ENCODE results near the gene NAV2.

The NAV2 gene

DNA sequence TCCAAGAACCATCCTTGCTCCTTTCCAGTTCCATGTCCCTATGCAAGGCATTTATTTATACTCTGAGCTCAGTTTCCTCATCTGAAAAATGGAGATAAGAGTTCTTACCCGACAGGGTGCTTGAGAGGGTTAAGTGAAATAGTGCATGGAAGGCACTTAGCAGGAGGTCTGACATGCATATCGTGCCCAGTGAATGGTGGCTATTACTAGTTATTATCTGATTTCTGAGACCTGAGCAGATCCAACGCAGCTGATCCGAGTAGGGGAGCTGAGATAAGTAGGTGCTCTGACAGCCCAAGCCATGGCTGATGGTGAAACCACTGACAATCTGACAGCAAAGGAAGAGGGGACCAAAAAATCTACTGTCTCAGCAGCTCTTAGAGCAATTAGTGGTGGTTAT lies 24.9 kb downstream of the NAV2 start:
- TF ChIP-seq ZNF274 (IDR thresholded peaks at IDR 0.05; ENCODE audit: low read depth, low read length) = no peak
- H3K4me3 ChIP-seq (ENCODE audit: low read length) = no peak overlapping the region

GRCh38 chr11:19738124-19738523 lies 25.5 kb downstream of the NAV2 start:
- TF ChIP-seq ZNF274 (IDR thresholded peaks at IDR 0.05; ENCODE audit: low read depth, low read length) = no peak
- no peak overlapping the region for H3K4me3 ChIP-seq (ENCODE audit: low read length)

DNA sequence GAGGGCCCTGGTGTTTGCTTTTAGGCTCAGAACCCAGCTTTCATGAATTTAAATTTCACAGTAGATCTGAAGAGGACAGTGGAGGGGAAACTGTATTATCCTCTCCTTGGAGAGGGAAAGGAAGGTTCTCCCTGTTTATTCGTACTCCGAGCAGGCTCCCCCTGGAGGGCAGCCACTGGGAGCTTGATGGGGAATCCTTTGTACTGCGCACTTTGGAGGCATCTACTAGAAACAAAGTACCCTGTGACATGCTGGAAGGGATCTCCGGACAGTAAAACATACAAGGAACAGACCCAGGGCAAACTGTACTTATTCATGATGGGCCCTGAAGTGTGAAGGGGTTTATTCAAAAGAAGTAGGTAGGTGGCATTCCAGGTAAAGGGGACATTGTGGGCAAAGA lies 27.2 kb downstream of the NAV2 start:
- H3K4me3 ChIP-seq (ENCODE audit: low read length) = no peak overlapping the region
- TF ChIP-seq ZNF274 (IDR thresholded peaks at IDR 0.05; ENCODE audit: low read depth, low read length) = no peak

DNA sequence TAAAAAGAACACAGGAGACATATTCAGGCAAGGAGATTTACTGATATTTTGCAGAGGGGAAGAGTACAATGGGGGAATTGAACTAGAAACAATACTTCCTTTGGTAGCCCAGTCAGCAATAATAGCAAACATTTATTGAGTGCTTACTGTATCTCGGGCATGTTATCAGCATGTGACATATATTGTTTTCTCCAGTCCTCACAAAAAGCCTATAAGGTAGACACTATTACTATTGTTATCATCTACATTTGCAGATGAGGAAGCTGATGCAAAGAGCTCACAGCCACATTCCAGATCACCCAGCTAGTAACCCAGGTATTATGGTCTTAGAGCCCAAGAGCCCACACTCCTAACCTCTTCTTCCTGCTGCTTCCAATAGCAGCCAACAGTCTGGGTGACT lies 27.9 kb downstream of the NAV2 start:
- TF ChIP-seq ZNF274 (IDR thresholded peaks at IDR 0.05; ENCODE audit: low read depth, low read length) = no peak
- no peak overlapping the region for H3K4me3 ChIP-seq (ENCODE audit: low read length)

DNA sequence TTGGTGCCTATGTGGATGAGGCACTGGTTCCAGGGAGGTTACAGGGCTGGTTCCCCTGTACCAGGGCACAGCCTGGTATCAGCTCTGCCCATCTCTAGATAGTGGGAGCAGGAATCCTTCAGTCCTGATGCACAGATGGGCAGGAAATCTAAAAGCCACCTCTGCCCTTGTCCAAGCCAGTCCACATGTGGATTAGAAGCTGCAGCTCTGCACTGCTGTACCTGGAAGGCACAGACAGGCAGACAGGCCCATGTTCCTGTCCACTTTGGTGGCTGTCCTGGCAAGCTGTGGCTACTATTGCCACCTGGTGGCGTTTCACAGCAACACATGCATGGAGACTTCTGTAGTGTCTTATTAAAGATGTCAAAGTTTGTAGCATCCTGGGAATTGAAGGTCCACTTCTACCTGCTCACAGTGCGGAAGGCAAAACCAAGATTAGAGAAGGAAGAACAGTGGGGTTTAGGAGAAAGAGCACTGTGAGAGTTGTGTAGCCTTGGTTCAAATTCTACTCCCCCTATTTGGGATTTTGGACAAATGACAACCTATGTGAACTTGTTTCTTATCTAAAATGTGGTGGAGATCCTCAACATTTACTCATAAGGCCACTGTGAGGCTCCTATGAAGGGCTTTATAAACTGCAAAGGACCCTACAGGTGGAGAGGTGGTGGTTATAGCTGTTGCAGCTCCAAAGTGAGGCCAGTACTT lies 30.1 kb downstream of the NAV2 start:
- no peak for TF ChIP-seq ZNF274 (IDR thresholded peaks at IDR 0.05; ENCODE audit: low read depth, low read length)
- no peak overlapping the region for H3K4me3 ChIP-seq (ENCODE audit: low read length)

DNA sequence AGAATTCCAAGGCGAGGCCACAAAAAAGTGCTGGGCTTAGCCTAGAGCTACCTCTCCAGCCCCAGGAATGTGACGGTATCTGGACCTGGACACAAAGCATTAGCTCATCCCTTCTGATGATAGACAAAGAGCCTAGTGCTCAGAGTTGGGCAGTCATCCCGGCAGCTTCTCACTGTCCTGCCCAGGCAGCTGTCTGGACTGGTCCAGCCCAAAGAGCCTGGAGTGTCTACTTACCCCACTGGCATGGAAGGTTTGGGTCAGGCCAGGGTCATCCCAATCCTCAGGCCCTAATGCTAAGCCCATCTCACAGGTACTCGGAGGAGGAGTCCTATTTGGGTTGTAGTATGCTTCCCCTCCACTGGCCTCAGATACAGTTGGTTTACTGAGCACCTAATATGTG lies 31.0 kb downstream of the NAV2 start:
- no peak for TF ChIP-seq ZNF274 (IDR thresholded peaks at IDR 0.05; ENCODE audit: low read depth, low read length)
- no peak overlapping the region for H3K4me3 ChIP-seq (ENCODE audit: low read length)

DNA sequence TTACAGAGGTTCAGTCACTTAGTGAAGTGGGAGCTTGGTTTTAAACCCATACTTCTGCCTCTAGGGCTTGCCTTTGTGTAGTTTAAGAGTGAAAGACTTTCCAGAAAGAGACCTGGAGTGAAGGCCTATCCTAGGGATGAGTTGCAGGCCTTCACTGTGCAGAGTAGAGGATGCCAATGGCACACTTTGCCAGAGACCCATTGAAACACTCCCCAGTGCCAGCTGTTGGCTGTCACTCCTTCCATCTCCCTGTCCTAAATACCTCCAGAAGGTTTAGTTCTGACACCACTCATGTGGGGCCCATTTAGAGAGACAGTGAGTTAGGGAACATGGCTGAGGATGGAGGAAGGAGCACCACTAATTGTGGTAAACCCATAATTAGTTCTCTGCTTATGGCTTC lies 31.5 kb downstream of the NAV2 start:
- TF ChIP-seq ZNF274 (IDR thresholded peaks at IDR 0.05; ENCODE audit: low read depth, low read length) = no peak
- H3K4me3 ChIP-seq (ENCODE audit: low read length) = no peak overlapping the region

DNA sequence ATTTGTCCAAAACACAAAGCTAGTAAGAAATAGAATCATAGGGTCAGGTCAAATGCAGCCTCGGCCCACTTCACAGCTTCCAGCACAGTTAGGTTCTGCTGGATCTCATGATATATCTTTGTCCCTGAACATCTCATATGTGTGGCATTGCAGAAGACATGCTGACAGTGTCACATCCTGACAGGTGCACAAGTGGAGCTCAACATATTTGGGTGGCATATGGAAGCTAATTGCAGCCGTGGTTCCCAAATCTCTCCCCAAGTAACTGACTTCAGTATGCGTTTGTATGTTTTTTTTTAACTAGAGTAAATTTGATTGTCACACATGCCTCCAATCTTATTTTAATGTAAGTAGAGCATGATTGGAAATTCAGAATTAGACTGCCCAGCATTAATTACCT lies 33.4 kb downstream of the NAV2 start:
- H3K4me3 ChIP-seq (ENCODE audit: low read length) = no peak overlapping the region
- TF ChIP-seq ZNF274 (IDR thresholded peaks at IDR 0.05; ENCODE audit: low read depth, low read length) = no peak

DNA sequence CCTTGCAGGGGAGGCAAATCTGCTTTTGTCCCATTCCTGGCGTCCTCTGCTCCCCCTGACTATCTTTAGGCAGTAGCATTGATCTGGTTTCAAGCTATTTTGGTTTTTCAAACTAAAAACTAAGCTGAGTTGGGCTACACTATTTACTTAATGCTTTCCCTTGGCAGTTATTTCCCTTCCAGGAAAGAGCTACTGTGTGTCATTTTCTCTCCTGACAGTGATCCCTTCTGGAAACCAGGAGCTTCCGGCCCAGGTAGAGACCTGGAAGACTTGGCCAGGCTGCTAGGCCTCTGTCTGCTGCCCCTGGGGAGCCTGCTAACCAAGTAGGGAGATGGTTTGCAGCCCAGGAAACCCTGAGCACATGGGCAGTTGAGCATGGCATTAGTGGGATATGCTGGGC lies 35.0 kb downstream of the NAV2 start:
- no peak overlapping the region for H3K4me3 ChIP-seq (ENCODE audit: low read length)
- TF ChIP-seq ZNF274 (IDR thresholded peaks at IDR 0.05; ENCODE audit: low read depth, low read length) = no peak

DNA sequence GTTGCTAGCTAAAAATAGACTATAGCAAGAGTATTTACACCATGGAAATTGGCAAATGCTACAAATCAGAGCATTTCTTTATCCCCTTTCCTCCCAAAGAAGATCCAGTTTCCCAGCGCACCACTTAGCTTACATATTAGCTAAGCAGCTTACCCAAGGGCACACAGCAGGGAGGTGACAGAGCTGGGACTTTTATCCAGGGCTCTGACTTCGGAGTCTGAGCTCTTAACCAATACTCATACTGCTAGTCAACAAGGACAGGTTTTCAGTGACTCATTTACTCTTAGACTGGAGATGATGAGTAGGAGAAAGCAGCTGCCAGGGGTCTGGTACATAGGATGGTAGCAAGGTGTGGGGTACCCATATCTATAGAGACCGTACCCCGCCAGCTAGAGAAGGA lies 38.4 kb downstream of the NAV2 start:
- TF ChIP-seq ZNF274 (IDR thresholded peaks at IDR 0.05; ENCODE audit: low read depth, low read length) = no peak

DNA sequence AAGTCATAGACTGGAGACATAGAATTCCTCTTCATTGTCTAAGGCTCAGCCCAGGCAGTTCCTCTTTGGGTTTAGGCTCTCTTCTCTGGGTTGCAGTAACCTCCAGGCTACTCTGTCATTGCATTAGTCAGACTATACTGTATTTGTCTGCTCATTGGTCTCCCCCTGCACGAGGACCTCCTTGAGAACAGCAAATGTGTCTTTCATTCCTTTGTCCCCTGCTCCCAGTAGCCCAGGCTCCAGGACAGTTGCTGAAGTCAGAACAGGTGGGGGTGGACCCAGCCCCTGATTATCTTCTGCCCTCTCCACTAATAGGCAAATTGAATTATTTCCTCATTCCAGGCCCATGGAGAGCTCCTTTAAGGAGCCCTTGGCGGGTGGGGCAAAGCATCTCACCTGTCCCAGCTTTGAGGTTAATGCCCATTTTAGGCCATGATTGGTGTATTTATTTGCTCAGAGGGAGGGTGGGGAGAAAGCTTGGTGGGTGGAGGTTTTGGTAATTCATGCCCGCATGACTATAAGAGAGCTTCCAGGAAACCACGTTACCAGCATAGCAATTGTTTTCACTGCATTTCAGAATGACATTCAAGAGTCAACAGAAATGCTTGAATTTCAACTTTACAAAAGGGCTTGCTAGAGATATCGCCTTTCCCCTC lies 40.9 kb downstream of the NAV2 start:
- TF ChIP-seq ZNF274 (IDR thresholded peaks at IDR 0.05; ENCODE audit: low read depth, low read length) = no peak
- no peak overlapping the region for H3K4me3 ChIP-seq (ENCODE audit: low read length)

More for the DNA sequence above, 38.4 kb downstream of the NAV2 start:
- no peak overlapping the region for H3K4me3 ChIP-seq (ENCODE audit: low read length)

DNA sequence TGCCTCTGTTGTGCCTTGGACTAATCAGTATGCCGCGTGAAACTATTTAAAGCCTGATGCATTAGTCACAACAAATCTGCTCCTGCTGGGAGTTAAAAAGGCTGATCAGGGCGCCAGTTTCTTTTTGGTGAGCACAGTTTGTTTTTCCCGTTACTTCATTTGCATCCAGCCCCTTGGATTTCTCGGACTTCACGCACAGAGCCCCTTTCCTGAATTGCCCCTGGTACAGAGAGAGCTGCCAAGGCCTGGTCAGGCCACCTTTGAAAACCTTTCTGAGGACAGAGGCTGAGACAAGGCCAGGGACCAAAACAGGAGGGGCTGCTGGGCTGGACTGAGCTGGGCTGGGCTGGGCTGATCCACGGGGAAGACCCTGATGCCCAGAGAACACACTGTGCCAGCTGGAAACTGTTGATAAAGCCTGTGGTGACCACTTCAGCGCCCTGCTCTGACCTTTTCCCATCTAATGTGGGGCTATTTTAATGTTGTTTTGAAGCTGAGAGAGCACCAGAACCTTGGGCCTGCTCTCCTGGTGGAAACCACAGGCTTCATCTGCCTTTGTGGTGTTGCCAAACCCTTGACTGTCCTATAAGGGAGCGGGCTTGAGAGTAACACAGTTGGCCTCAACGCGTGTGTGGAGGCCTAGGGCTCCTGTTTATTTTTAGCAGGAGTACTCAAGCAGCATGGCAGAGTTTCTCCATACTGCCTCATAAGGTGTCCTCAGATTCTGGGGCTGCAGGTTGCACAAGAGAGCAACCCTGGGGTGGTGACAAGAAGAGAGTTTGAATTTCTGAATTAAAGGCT lies 44.2 kb downstream of the NAV2 start:
- TF ChIP-seq ZNF274 (IDR thresholded peaks at IDR 0.05; ENCODE audit: low read depth, low read length) = no peak
- no peak overlapping the region for H3K4me3 ChIP-seq (ENCODE audit: low read length)

DNA sequence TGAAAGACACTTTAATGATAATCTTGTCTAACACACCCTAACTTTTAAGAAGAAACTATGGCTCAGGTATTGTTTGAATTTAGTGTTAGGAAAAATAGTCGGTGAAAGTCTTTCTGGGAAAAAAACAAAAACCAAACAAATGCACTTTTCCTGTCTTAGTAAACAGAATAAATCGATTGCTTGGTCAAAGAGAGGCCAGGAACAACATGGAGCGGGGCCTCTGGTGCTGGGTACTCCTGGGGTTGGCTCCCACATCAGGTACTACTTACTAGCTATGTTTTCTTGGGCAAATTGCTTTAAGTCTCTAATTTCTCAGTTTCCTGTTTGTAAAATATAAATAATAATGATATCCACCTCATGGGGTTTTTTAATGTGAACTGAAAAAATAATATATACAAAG lies 46.8 kb downstream of the NAV2 start:
- TF ChIP-seq ZNF274 (IDR thresholded peaks at IDR 0.05; ENCODE audit: low read depth, low read length) = no peak

GRCh38 chr11:19762266-19762665 lies 49.6 kb downstream of the NAV2 start:
- TF ChIP-seq ZNF274 (IDR thresholded peaks at IDR 0.05; ENCODE audit: low read depth, low read length) = no peak
- H3K4me3 ChIP-seq (ENCODE audit: low read length) = no peak overlapping the region

More for the DNA sequence above, 46.8 kb downstream of the NAV2 start:
- H3K4me3 ChIP-seq (ENCODE audit: low read length) = no peak overlapping the region

- TF ChIP-seq ZNF274 (IDR thresholded peaks at IDR 0.05; ENCODE audit: low read depth, low read length) = no peak
- H3K4me3 ChIP-seq (ENCODE audit: low read length) = no peak overlapping the region
These were observed 50.7 kb downstream of the NAV2 start for GRCh38 chr11:19763330-19763729.
